ENCODE data around the gene FRMD4A.
"Not testable (repeated sequence)": the region's sequence is repeated elsewhere in the genome, so short reads cannot be mapped to it uniquely, and the experiment has no call there.

FRMD4A gene

DNA sequence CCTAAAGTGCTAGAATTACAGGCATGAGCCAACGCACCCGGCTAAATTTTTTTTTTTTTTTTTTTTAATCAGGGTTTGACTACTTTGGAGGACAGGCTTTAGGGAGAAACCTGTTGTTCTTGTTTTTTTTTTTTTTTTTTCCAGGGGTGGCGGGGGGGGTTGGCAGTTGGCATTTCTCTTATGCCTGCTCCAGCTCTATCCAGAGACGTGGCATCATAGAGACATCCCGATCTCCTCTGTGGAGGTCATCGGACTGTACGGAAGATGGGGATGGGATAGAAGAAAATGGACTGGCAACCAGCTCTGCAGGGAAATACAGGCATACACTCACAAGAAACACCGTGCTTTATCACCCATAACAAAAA is 613.2 kb downstream of the FRMD4A start:
- peaks cover 3% of the 10 kb centered on the region; the same call in 1 of the 2 replicates for H3F3A ChIP-seq (ENCODE audit: insufficient read depth)
- no peaks in the 10 kb centered on the region for H3K36me3 ChIP-seq (ENCODE audit: low read length)
- no peaks in the 10 kb centered on the region for H3K79me2 ChIP-seq (ENCODE audit: insufficient read depth, low read length)
- H3K4me3 ChIP-seq (ENCODE audit: insufficient read depth, low read length, poor library complexity, severe bottlenecking), result no peak overlapping the region
- H3K9me2 ChIP-seq (replicated peaks; ENCODE audit: insufficient read depth, low read length), result no peaks in the 10 kb centered on the region
- TF ChIP-seq EZH2phosphoT487 (conservative IDR thresholded peaks at IDR 0.05; ENCODE audit: low read length), result no peak
- TF ChIP-seq, protein P1, sequence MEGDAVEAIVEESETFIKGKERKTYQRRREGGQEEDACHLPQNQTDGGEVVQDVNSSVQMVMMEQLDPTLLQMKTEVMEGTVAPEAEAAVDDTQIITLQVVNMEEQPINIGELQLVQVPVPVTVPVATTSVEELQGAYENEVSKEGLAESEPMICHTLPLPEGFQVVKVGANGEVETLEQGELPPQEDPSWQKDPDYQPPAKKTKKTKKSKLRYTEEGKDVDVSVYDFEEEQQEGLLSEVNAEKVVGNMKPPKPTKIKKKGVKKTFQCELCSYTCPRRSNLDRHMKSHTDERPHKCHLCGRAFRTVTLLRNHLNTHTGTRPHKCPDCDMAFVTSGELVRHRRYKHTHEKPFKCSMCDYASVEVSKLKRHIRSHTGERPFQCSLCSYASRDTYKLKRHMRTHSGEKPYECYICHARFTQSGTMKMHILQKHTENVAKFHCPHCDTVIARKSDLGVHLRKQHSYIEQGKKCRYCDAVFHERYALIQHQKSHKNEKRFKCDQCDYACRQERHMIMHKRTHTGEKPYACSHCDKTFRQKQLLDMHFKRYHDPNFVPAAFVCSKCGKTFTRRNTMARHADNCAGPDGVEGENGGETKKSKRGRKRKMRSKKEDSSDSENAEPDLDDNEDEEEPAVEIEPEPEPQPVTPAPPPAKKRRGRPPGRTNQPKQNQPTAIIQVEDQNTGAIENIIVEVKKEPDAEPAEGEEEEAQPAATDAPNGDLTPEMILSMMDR (IDR thresholded peaks at IDR 0.05; ENCODE audit: insufficient read depth, low read length, poor library complexity, severe bottlenecking), result no peak
- no peaks in the 10 kb centered on the region for H4K20me1 ChIP-seq (ENCODE audit: low read depth, low read length)
- no peaks in the 10 kb centered on the region for H3K27me3 ChIP-seq (ENCODE audit: low read length)
- no peak overlapping the region for H3K27ac ChIP-seq (ENCODE audit: low read depth, low read length)
- no peak overlapping the region for H2AFZ ChIP-seq (ENCODE audit: low read depth, low read length, severe bottlenecking)
- no peaks in the 10 kb centered on the region for H3K9me3 ChIP-seq (ENCODE audit: insufficient read depth, low read length)
- H3K9ac ChIP-seq (ENCODE audit: low read length), result no peak overlapping the region
- no peak overlapping the region for H3K4me2 ChIP-seq (ENCODE audit: low read depth, low read length, poor library complexity, severe bottlenecking)

DNA sequence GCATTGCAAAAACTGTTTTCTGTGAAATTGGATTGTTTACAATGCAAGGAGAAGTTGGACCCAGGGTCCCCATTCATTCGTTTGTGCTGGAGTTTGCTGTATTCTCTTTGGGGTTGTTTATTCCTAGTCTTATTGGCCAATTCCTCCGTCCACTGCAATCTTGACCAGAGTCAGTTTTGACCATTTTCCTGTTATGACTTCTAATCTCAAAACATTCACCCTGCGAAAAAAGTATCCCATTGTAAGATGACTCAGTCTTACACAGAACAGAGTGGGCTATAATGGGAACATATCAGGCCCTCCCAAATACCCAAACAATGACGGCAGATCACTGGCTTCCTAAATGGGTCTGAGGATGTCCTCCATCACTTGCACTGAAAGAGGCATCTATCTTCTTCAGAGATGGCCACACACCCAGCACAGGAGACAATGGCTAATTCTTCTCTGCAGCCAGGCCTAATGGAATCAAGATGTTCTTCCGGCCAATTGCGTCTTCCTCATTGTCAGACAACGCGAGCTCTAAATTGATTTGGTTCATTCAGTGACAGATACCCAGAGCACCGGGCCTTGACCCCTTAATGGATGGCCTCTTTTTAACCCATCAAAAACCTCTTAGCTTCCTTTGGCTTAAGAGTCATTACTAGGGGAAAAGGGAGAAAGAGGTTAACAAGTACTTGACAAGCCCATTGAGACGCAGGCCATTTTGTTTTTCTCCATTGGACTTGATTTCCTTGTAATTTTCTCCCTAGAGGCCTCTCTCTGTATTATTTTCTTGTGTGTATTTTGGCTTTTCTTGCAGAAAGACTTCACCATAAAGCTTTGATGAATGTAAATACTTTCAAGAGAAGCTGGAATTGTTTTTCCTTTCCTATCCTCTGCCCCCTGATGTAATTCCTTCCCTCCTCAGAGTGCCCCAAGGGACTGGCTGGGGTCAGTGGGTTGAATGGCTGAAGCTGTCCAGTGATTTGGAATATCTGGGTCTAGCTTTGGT is 614.3 kb downstream of the FRMD4A start:
- Histone ChIP-seq H3K79me2 (ENCODE audit: insufficient read depth, low read length) (no peaks in the 10 kb centered on the region), H3K9me3 (ENCODE audit: insufficient read depth, low read length) (no peaks in the 10 kb centered on the region), H3K4me3 (ENCODE audit: insufficient read depth, low read length, poor library complexity, severe bottlenecking) (no peak overlapping the region), H3K4me2 (ENCODE audit: low read depth, low read length, poor library complexity, severe bottlenecking) (no peak overlapping the region), H3F3A (ENCODE audit: insufficient read depth) (peaks cover 3% of the 10 kb centered on the region; the same call in 1 of the 2 replicates), H3K27me3 (ENCODE audit: low read length) (no peaks in the 10 kb centered on the region), H3K36me3 (ENCODE audit: low read length) (no peaks in the 10 kb centered on the region), H3K9ac (ENCODE audit: low read length) (no peak overlapping the region), H4K20me1 (ENCODE audit: low read depth, low read length) (no peaks in the 10 kb centered on the region), H3K27ac (ENCODE audit: low read depth, low read length) (no peak overlapping the region), H2AFZ (ENCODE audit: low read depth, low read length, severe bottlenecking) (no peak overlapping the region), H3K9me2 (replicated peaks; ENCODE audit: insufficient read depth, low read length) (no peaks in the 10 kb centered on the region)
- TF ChIP-seq, protein P1 (IDR thresholded peaks at IDR 0.05; ENCODE audit: insufficient read depth, low read length, poor library complexity, severe bottlenecking), result no peak
- no peak for TF ChIP-seq EZH2phosphoT487 (conservative IDR thresholded peaks at IDR 0.05; ENCODE audit: low read length)

DNA sequence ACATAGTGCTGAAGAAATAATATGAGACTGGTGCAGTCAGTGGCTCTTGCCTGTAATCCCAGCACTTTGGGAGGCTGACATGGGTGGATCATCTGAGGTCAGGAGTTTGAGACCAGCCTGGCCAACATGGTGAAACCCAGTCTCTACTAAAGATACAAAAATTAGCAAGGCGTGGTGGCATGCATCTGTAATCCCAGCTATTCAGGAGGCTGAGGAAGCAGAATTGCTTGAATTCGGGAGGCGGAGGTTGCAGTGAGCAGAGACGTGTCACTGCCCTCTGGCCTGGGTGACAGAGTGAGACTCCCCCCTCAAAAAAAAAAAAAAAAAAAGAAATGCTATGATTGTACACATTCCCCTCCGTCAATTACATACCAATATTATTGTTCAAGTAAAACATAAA is 615.1 kb downstream of the FRMD4A start:
- not testable (repeated sequence) for H3F3A ChIP-seq (ENCODE audit: insufficient read depth); H4K20me1 ChIP-seq (ENCODE audit: low read depth, low read length); H3K9ac ChIP-seq (ENCODE audit: low read length); H3K79me2 ChIP-seq (ENCODE audit: insufficient read depth, low read length); H3K36me3 ChIP-seq (ENCODE audit: low read length); H3K4me3 ChIP-seq (ENCODE audit: insufficient read depth, low read length, poor library complexity, severe bottlenecking); H2AFZ ChIP-seq (ENCODE audit: low read depth, low read length, severe bottlenecking); H3K4me2 ChIP-seq (ENCODE audit: low read depth, low read length, poor library complexity, severe bottlenecking); H3K27me3 ChIP-seq (ENCODE audit: low read length); H3K9me2 ChIP-seq (replicated peaks; ENCODE audit: insufficient read depth, low read length); H3K27ac ChIP-seq (ENCODE audit: low read depth, low read length); H3K9me3 ChIP-seq (ENCODE audit: insufficient read depth, low read length)

DNA sequence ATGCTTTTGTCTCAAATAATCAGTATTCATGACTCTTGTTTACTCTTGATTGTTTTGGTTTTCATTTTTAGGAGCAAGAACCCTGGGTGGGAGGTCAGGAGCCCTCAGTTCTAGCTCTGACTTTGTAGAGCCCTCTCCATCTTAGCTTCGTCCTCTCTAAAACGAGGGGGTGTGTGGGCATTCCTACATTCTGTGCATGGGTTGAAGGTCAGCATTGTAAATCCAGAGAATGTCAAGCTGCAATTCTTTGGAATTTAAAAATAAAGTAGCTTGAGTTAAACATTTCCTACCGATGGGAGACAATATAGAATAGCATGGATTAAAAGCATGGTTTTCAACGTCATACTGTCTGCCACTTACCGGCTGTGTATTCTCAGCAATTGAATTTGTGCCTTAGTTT is 615.6 kb downstream of the FRMD4A start:
- Histone ChIP-seq H2AFZ (ENCODE audit: low read depth, low read length, severe bottlenecking) (no peak overlapping the region), H4K20me1 (ENCODE audit: low read depth, low read length) (no peaks in the 10 kb centered on the region), H3K27me3 (ENCODE audit: low read length) (no peaks in the 10 kb centered on the region), H3K27ac (ENCODE audit: low read depth, low read length) (no peak overlapping the region), H3K36me3 (ENCODE audit: low read length) (no peaks in the 10 kb centered on the region), H3K4me3 (ENCODE audit: insufficient read depth, low read length, poor library complexity, severe bottlenecking) (no peak overlapping the region), H3K9me2 (replicated peaks; ENCODE audit: insufficient read depth, low read length) (no peaks in the 10 kb centered on the region), H3K4me2 (ENCODE audit: low read depth, low read length, poor library complexity, severe bottlenecking) (no peak overlapping the region), H3K9me3 (ENCODE audit: insufficient read depth, low read length) (no peaks in the 10 kb centered on the region), H3K79me2 (ENCODE audit: insufficient read depth, low read length) (no peaks in the 10 kb centered on the region), H3K9ac (ENCODE audit: low read length) (no peak overlapping the region), H3F3A (ENCODE audit: insufficient read depth) (peaks cover 3% of the 10 kb centered on the region; the same call in 1 of the 2 replicates)
- TF ChIP-seq, protein P1 (IDR thresholded peaks at IDR 0.05; ENCODE audit: insufficient read depth, low read length, poor library complexity, severe bottlenecking), result no peak

Measured in SU-DHL-6 (cell line).